Endothelial cell of hepatic sinusoid (primary cell): ENCODE results near the gene NR6A1.

Experiments used
- in situ Hi-C: cut with HindIII; loops from 2 replicates; pipeline ENCODE4 v1.10.0; 2017; ENCODE audit warnings: low sequenced_read_pairs

The NR6A1 gene

DNA sequence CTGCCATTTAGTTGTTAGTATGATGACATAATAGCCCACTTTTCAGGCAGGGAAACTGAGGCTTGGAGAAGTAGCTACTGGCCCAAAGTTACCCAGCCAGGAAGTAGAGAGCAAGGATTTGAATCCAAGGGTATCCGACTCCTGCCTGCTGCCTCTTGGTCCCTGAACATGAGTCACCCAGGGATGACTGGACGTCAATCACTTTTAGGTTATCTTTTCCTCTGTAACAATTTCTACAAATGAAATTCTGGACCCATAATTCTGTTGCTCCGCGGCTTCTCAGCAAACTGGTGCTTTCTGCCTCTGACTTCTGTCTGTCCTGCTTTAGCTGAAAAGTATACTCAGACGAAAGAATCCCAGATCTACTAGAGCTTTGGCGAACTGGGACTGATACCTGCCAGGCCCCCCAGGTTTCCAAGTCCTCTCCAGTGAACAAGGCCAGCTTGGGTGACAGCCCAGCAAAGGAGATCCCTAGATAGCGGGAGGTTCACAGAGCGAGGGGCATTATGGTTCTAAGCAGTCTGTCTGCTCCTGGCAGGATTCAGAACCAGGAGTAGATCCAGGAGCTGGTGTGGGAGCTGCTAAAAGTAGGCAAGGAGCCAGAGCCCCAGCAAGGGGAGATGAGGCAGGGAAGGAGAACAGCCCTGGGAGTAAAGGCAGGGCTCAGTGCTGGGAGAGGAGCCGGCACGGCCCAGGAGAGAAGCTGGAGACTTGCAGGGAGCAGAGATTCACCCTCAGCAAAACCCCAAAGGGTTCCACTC is 26.4 kb upstream of the NR6A1 start:
- in situ Hi-C loops, result no loop called here

DNA sequence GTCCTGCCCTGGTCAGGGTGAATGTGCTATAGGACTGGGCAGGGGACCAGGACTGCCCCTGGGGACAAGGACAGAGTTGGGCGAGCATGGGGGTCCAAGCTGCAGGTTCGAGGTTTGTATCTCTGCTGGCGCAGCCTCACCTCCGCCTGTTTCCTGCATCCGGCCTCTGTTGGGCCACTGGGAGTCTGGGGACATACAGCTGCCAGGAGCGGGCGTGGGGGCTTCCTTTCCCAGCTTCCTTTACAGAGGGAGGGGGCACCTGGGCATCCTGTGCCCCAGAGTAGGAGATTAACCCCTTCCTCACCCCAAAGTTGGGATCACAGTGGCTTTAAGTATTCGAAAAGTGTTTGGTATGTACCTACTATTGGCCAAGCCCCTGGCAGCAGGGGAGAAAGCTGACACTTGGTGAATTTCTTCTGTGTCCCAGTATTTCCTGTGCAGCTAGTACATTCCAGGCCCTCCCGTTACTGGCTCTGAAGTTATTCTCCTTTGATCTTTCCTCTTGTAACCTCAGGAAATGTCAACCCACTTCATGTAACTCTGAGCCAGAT is 24.8 kb upstream of the NR6A1 start:
- in situ Hi-C loops, result no loop called here

DNA sequence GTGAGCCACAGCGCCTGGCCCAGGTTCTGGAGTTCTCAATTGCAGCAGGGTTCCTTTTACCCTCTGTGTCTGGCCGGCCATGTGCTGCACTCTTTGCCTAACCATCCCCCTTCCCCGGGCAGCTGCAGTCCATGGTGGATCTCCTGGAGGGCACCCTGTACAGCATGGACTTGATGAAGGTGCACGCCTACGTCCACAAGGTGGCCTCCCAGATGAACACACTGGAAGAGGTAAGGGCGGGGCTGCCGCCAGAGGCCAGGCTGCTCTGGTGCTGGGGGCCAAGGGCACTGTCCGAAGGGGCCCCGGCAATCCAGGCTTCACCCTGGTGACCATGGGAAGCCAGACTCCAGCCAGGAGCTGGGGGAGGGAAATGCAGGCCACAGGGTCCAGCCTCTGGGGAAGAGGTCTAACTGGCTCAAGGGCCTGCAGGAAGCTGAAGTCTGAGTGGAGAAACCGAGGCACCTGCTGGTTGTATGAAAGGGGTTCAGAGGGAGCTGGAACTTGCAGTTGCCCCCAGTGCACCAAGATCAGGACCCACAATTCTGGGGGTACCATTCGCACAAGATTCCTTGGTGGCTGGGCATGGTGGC is 23.9 kb upstream of the NR6A1 start:
- in situ Hi-C loops, result no loop called here

DNA sequence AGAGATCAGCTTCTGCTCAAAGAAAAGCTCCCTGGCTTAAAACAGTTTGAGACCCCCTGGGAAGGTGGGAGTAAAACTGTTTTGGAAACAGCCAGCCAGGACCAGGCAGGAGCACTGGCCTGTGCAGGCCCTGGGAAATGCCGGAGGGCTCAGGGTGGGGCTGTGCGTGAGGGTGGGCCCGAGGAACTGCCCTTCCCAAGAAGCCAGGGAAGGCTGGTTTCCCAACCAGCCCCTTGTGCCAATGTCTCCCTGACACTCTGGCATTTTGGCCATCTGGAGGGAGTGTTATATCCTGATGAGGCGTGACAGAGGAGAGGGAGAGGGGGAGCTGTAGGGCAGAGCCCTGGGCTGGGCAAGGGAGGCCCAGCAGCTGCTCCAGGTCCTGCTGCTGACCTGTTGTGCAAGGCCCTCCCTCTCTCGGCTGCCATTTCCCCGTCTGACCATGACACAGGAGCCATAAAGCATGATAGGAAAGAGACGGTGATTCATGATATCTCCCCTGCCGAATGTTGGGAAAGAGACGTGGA is 22.0 kb upstream of the NR6A1 start:
- in situ Hi-C loops, result no loop called here

DNA sequence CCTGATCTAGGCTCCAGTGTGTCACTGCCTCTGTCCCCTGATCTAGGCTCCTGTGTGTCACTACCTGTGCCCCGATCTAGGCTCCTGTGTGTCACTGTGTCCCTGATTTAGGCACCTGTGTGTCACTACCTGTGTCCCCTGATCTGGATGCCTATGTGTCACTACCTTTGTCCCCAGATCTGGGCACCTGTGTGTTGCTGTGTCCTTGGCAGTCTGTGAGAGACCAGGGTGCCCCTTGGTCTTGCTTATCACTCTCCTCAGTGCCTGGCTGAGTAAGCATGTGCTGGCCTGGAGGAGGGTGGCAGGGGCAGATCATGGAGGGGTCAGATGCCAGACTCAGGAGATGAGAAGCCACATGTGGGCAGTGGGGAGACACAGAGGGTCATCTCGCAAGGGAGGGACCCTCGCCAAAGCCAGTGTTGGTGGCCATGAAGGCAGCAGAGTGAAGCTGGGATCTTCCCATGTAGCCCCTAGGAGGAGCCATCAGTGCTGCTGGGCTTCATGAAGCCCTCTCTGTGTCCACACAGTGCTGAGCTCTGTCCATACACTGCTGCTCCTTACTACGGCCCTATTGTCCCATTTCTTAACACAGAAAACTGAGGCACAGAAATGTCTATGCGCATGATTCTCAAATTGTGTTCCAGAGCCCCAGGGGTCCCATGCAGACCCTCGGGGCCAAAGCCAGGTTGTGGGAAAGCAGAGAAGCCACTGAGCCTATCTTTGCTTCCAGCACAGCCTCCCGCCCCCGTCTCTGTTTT is 21.3 kb upstream of the NR6A1 start:
- in situ Hi-C loops, result no loop called here

DNA sequence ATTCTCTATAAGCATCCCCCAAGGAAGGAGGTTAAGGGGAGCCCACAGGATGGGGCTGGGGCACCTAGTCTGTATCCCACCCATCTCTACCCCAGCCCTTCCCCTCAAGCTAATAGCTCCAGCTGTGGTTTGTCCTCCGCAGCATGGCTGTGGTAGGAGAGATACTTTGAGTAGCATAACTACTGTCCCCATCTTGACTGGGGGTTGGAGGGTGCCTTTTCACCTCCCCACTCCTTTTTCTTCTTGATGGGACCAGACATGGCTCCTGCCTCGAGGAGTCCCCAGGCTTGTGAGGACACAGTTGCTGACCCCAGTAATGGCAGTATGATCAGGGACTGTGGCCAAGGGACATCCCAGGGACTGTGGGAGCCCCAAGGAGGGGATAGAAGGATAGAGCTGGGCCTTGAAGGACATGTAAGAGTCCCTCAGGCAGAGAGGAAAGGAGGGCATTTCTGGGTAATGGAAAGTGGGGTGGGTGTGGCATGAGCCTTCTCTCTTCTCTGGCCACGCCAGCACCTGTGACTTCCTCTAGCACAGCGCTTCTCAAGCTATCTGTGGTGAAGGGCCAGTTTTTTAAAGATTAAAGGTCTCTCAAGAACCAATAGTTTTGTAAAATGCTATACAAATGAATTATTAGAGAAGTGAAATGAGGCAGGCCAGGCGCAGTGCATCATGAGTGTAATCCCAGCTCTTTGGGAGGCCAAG is 19.8 kb upstream of the NR6A1 start:
- in situ Hi-C loops, result no loop called here

DNA sequence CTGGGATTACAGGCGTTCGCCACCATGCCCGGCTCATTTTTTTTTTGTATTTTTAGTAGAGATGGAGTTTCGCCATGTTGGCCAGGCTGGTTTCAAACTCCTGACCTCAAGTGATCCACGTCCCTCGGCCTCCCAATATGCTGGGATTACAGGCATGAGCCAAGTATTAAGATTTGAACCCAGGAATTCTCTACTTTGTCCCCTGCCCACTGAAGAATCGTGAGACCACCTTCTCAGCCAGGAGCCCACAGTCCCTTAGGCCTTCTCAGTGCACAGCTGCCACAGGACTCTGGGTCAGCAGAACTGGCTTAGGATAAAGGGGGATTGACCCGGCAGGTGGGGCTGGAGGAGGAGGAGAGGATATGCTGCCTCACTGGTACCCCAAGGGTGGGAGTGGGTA is 19.2 kb upstream of the NR6A1 start:
- in situ Hi-C loops, result no loop called here

DNA sequence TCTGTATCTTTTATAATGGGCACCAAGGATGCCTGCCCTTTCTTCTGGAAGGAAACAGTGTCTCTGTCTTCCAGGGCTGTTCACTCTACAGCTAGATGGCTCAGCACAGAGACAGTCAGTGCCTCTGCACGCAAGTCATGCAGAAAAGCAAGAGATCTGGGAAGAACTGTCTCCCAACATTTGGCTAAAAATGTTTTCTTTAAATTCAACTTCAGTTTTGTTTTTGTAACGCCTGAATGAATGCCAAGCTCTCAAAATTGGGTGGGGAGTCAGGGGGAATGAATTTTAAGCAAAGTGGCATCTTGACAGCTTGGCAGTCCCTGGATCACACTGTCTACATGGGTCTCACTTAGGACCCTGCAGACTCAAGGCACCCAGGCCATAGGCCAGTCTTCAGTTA is 18.4 kb upstream of the NR6A1 start:
- in situ Hi-C loops, result no loop called here

DNA sequence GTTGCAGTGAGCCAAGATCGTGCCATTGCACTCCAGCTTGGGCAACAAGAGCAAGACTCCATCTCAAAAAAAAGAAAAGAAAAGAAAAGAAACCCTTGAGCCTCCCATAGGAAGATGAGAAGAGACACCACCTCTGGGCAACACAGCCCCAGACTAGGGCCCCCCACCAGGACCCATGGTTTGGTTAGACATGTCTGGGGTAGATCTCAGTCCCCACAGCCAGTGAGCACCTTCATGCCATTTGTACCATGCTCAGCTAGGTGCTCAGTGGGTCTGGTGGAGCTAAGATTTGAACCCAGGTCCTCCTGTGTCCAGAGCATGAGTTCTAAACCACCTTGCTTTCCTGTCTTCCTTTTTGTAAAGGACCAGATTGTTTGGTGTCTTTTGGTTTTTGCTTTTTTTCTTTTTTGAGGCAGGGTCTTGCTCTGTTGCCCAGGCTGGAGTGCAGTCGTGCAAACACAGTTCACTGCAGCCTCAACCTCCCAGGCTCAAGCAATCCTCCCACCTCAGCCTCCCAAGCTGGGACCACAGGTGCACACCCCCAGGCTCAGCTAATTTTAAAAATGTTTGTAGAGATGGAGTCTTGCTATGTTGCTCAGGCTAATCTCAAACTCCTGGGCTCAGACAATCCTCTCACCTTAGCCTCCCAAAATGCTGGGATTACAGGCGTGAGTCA is 17.6 kb upstream of the NR6A1 start:
- in situ Hi-C loops, result no loop called here

DNA sequence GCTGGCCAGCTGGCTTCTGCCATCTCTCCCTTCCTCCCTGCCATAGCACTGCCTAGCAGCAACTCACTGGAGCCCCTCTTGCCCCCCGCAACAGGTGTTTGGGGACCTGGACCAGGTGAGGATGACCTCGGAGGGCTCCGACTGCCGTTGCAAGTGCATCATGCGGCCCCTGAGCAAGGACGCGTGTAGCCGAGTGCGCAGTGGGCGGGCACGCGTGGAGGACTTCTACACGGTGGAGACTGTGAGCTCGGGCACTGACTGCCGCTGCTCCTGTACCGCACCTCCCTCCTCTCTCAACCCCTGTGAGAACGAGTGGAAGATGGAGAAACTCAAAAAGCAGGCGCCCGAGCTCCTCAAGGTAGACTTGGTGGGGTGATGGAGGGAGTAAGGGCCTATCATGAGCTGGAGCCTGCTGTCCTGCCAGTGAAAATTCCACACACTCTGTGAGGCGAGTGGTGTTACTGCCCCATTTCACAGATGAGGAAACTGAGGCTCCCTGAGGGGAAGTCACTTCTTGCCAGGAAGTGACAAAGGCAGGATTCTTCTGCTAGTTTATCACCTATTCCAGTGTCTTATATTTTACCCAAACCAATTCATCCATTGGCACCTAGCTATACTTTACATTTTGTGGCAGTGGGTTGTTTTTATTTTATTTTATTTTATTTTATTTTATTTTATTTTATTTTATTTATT is 15.9 kb upstream of the NR6A1 start:
- in situ Hi-C loops, result no loop called here

DNA sequence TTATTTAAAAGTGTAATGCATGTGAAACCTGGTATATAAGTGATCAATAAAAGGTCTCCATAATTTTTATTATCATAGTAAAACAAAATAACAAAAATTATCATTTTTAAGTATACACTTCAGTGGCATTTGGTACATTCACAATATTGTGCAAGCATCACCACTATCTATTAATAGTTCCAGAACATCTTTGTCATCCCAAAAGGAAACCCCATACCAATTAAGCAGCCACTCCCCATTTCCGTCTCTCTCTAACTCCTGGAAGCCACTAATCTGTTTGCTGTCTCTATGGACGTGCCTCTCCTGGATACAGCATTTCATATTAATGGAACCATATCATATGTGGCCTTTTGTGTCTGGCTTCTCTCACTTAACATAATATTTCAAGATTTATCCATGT is 13.4 kb upstream of the NR6A1 start:
- in situ Hi-C loops, result no loop called here

DNA sequence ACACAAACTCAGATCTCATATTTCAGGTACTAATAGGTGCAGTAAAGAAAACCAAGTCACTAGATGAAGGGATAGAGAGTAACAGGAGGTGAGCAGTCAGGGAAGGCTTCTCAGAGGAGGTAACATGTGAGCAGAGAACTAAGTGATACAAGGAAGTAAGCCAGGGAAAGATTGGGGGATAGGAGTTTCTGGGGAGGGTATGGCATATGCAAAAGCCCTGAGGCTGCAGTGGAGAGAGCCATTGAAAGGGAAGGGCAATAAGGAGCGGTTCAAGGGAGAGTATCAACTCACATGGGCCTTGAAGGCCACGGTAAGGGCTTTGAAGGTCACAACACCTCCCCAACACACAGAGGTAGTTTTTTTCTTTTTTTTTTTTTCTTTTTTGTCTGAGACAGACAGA is 12.7 kb upstream of the NR6A1 start:
- in situ Hi-C loops, result no loop called here

DNA sequence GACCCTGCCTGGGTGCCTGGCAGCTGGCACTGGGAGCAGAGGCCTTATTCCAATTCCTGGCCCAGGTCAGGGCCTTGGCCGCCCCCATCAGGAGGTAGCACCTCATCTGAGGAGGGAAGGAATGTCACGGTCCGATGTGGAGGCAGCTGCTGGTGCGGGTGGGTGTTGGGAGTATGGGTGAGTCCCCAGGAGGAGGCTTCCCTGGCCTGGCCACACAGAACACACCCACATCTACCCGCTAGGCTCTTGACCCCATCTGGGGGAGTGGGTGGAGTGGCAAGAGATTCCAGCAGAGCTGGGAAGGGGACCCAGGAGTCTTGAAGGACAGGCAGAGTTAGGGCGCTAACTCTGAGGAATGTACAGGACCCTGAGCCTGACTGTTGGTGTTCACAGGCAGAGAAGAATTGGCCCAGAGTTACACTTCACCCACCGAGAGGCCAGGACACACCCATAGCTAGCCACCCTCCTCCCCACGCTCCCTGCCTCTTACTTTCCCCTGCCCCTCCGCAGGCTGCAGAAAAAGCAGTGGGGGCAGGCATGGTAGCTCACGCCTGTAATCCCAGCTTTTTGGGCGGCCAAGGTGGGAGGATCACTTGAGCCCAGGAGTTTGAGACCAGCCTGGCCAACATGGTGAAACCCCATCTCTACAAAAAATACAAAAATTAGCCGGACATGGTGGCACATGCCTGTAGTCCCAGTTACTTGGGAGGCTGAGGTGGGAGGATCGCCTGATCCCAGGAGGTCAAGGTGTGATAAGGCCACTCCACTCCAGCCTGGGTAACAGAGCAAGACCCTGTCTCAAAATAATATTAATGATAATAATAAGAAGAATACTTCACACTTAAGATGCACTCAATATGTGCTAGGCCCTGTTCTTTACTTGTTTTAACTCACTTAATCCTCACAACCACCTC is 11.8 kb upstream of the NR6A1 start:
- in situ Hi-C loops, result no loop called here

DNA sequence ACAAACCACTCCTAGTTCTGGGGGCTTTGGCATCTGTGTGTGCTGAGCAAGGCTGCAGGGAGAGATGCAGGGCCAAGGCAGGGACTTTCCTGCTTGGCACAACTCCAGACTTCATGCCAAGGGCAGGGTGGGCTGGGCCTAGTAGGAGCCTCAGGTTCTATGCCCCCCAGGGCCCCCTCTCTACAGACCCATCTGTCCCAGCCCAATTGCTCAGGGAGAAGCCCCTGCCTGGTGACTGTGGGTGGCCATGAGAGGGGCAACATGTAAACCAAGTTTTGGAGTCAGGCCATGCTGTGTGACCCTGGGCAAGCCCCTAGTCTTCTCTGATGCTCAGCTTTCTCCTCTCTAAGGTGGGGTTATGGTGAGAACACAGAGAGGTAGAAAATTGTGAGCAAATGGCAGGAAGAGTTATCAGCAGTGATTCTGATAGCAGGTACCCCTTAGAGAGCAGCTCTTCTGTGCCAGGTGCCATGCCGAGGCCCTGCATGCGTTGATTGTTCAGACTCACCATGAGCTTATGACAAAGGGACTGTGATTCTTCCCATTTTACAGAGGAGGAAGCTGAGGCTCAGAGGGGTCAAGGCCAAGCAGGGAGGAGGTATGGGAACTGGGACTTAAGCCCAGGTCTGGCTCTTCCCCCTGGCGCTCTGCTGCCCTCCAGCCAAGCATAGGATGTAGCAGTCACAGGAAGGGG is 11.0 kb upstream of the NR6A1 start:
- in situ Hi-C loops, result no loop called here

DNA sequence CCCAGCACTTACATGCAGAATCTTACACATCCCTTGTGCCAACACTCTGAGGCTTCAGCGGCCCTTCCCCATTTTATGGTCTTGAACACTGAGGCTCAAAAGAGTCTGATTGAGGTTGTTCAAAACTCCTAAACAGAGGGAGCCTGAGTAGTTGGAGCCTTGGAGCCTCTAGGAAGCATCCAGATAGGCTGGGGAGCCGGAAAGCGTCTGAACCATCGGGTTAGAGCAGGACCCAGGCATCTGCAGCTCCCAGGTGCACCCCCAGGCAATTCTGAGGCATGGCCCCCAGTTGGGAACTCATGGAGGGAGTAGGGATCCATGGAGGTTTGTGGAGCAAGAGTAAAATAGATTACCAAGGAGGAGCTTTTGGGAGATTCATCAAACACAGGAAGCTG is 9.6 kb upstream of the NR6A1 start:
- in situ Hi-C loops, result no loop called here

DNA sequence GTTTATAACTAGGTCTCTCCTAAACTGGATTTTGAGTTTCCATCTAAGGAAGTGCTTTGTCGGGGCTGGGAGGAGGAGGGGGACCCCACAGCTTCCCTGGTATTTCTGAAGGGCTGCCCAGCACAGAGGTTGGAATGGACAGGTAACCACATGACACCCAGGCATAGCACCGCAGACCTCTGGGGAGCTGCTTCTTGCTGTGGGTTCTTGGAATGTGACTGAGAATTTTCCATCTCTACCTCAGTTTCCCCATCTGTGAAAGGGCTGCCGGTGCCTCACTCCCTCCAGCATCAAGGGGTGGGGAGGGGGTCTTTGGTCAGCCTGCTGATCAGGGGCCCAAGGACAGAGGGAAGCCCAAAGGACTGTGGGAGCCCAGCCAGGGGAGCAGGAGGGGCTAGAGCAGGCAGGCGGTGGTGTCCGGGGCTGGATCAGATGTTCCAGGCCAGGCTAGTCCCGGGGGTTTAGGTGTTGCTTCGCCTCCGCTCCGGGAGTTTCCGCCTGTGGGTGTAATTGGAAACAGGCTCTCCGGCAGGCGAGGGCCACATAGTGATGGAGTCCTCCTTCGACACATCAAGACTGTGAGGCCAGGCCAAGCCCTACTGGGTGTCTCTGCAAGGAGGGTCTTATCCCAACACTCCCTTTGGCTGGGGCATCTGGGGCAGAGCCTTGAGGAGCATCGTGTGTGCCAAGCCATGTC is 9.1 kb upstream of the NR6A1 start:
- in situ Hi-C loops, result no loop called here

DNA sequence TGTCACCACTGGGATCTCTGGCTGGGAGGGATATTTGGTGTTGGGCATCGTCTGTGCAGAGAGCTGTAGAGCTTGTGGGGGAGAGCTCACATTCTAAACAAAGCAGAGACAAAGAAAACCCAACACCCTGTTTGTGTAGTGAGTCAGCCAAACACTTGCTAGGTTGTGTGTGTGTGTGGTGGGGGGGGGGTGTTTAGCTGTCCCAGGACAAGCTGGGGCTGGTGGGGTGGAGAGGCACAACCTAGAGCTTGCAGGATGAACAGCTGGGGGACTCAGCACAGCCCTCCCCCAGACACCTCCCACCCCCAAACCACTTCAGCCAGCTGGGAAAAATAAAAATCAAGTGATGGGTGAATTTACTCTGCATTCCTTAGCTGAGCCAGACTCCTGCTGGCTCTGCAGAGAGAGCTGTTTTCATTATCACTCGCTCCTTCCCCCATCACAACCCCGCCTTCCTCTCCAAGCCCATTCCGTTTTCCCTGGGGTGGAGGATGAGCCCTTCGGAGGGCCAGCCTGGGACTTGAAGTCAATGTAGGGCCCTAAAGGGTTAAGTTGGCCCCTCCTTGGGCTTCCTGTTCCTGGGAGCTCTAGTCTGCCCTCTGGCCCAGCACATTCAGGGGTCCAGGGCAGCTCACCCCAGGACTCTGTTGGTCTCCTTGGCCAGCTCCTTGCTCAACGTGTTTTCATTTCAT is 8.4 kb upstream of the NR6A1 start:
- in situ Hi-C loops, result no loop called here
